NT2/D1 (cell line): ENCODE results near the gene RPRD1A.

Experiments
- SUZ12 ChIP-seq: IDR thresholded peaks from 2 replicates; pipeline ENCODE4 v1.6.1; 2011; ENCODE audit not compliant: insufficient read length, insufficient read depth; ENCODE audit errors: extremely low read depth
- ZNF274 ChIP-seq: IDR thresholded peaks from 2 replicates; pipeline ENCODE4 v1.6.1; 2011; ENCODE audit warnings: mild to moderate bottlenecking, low read depth, low read length

DNA sequence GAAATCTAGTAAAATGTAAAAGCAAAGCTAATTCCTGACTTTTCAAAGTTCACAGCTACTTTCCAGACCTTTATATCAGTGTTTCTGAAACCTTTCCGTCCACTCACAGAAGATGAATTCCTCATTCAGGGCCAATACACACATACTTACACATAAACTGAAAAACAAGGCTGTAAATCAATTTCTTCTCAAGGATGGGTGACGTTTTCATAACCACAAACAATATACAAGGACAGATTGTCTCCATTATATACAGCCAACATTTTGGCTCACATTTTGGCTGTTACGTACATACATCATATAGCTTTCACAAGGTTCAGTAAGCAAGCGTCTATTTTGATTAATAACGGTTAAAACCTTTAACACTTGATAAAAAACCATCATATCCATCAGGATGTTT lies 1.4 kb downstream of the RPRD1A start:
- TF ChIP-seq SUZ12 = no peak
- TF ChIP-seq ZNF274 = no peak
